Upper lobe of left lung (tissue), 6 donors: ENCODE measurements around the gene TNNT2. TPM values are rescaled to one million over a fixed set of nuclear protein-coding genes. Genes with fewer than 3 reads are reported as not detected.

Experiments
- ATAC-seq, 2 donors: fragments of 200-7000 bp; cut with Tn5 transposase; one replicate each; pipeline ENCODE4 v1.9.1; 2022; ENCODE audit warnings: mild to moderate bottlenecking in 2 of 2, moderate library complexity in 2 of 2; ENCODE audit not compliant: low FRiP score in 2 of 2
- DNase-seq, 2 donors: peaks; one replicate each; pipeline ENCODE4 v3.0.0-alpha.2; 2019 to 2020
- H3K27ac ChIP-seq, 4 donors: fragments of 200-600 bp; sonication (generic); one replicate each; pipeline ENCODE4 v1.5.1; 2016 to 2019
- H3K27me3 ChIP-seq, 4 donors: fragments of 200-600 bp; sonication (generic); one replicate each; pipeline ENCODE4 v1.5.1; 2017 to 2019
- H3K36me3 ChIP-seq, 4 donors: fragments of 200-600 bp; sonication (generic); one replicate each; pipeline ENCODE4 v1.5.1; 2016 to 2019
- H3K4me1 ChIP-seq, 4 donors: fragments of 200-600 bp; sonication (generic); one replicate each; pipeline ENCODE4 v1.5.1; 2018 to 2019
- H3K4me3 ChIP-seq, 4 donors: fragments of 200-600 bp; sonication (generic); one replicate each; pipeline ENCODE4 v1.5.1; 2017 to 2019; ENCODE audit warnings: mild to moderate bottlenecking in 2 of 4, moderate library complexity in 1 of 4
- H3K9me3 ChIP-seq, 4 donors: fragments of 200-600 bp; sonication (generic); one replicate each; pipeline ENCODE4 v1.5.1; 2018 to 2019
- EP300 ChIP-seq, 4 donors: sonication (generic); formaldehyde crosslinking; IDR thresholded peaks; one replicate each; pipeline ENCODE4 v1.5.1; 2017; ENCODE audit warnings: antibody characterized with exemption in 4 of 4, control low read depth in 2 of 4
- POLR2A ChIP-seq, 4 donors: fragments of 450-650 bp; IDR thresholded peaks; one replicate each; pipeline ENCODE4 v1.5.1; 2016 to 2017; ENCODE audit warnings: antibody characterized with exemption in 4 of 4, mild to moderate bottlenecking in 2 of 4
- POLR2AphosphoS5 ChIP-seq, 2 donors: sonication (generic); formaldehyde crosslinking; IDR thresholded peaks; one replicate each; pipeline ENCODE4 v1.5.1; 2017; ENCODE audit warnings: antibody characterized with exemption in 2 of 2
- WGBS, 2 donors: methylation state at CpG; one replicate each; pipeline ENCODE4 v1.1.5; 2017 to 2018; 5-methylcytosine and 5-hydroxymethylcytosine counted together
- total RNA-seq, 6 donors: library from RNA; depleted of rRNA in 4 of 6; stranded (reverse); fragments of >200 nt in 4 of 6; gene quantifications; one replicate each; pipeline versions ENCODE4 v1.1.0 to v1.2.1, GENCODE V29; 2016 to 2021
- TF ChIP-seq, protein P1 (sequence below), 6 experiments: fragments of 450-650 bp in 4 of 6; fragments of 200-600 bp in 2 of 6; sonication (generic) in 2 of 6; IDR thresholded peaks; one replicate each; pipeline ENCODE4 v1.5.1; 2016 to 2019; ENCODE audit warnings: antibody characterized with exemption in 6 of 6
- donor health status: DM: no; HTN: no; CAD: no; lungs with moderate emphysema.
- donor health status: DM: no; HTN: yes; CAD: no; lungs with severe emphysema.

The TNNT2 gene
- total RNA-seq, 6 donors from 2014 or later: 2.0 to 31.4 (median 6.4) TPM

DNA sequence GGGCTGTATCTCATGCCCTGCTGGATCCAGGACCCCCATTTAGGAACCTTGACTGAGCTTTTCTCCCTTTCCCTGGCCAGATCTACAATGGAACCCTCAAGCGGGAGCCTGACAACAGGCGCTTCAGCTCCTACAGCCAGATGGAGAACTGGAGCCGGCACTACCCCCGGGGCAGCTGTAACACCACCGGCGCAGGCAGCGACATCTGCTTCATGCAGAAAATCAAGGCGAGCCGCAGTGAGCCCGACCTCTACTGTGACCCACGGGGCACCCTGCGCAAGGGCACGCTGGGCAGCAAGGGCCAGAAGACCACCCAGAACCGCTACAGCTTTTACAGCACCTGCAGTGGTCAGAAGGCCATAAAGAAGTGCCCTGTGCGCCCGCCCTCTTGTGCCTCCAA, 64.4 kb downstream of the TNNT2 start:
- no peaks in the 10 kb centered on the region for H3K27me3 ChIP-seq
- ATAC-seq (no peak), DNase-seq (no peak)
- peaks cover 28 to 41% (median 35%) of the 10 kb centered on the region in 4 donors for H3K4me1 ChIP-seq
- H3K36me3 ChIP-seq: no peaks in the 10 kb centered on the region
- TF ChIP-seq, protein P1, sequence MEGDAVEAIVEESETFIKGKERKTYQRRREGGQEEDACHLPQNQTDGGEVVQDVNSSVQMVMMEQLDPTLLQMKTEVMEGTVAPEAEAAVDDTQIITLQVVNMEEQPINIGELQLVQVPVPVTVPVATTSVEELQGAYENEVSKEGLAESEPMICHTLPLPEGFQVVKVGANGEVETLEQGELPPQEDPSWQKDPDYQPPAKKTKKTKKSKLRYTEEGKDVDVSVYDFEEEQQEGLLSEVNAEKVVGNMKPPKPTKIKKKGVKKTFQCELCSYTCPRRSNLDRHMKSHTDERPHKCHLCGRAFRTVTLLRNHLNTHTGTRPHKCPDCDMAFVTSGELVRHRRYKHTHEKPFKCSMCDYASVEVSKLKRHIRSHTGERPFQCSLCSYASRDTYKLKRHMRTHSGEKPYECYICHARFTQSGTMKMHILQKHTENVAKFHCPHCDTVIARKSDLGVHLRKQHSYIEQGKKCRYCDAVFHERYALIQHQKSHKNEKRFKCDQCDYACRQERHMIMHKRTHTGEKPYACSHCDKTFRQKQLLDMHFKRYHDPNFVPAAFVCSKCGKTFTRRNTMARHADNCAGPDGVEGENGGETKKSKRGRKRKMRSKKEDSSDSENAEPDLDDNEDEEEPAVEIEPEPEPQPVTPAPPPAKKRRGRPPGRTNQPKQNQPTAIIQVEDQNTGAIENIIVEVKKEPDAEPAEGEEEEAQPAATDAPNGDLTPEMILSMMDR (IDR thresholded peaks at IDR 0.05): no peak
- TF ChIP-seq POLR2A (IDR thresholded peaks at IDR 0.05) (no peak), POLR2AphosphoS5 (IDR thresholded peaks at IDR 0.05) (no peak), EP300 (IDR thresholded peaks at IDR 0.05) (no peak)
- no peak overlapping the region for H3K27ac ChIP-seq
- H3K9me3 ChIP-seq: no peaks in the 10 kb centered on the region
- WGBS, 2 donors: 95 to 98% methylated on average over 5 to 15 of the region's 16 CpGs
- H3K4me3 ChIP-seq: no peak overlapping the region

DNA sequence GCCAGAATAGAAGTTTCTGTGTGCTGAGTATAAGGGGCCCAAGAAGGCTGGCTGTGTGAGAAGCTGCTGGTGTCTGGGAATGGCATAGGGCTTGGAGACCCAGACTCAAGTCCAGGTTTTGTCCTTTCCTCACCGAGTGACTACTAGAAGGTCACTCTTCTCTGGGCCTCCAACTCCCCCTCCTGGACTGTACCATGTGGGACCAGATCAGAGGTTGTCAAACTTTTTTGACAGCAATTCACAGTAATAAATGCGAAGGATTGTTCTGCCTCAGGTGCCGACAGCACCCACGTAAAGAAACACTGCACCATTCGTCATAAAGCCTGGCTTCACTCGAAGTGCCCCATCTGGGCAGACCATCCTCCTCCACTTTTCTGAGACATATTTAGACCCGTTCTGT, 65.2 kb downstream of the TNNT2 start:
- peaks cover 36 to 49% (median 43%) of the 10 kb centered on the region in 4 donors for H3K4me1 ChIP-seq
- WGBS, 2 donors: 87 to 94% methylated on average over 7 of the region's 7 CpGs
- ATAC-seq (no peak), DNase-seq (no peak)
- H3K9me3 ChIP-seq: no peaks in the 10 kb centered on the region
- no peaks in the 10 kb centered on the region for H3K27me3 ChIP-seq
- TF ChIP-seq, protein P1 (IDR thresholded peaks at IDR 0.05): no peak
- no peak for TF ChIP-seq POLR2A (IDR thresholded peaks at IDR 0.05)
- TF ChIP-seq POLR2AphosphoS5 (IDR thresholded peaks at IDR 0.05): no peak
- TF ChIP-seq EP300 (IDR thresholded peaks at IDR 0.05): no peak
- H3K27ac ChIP-seq: peak overlapping the region in 1 of 4 donors; percentile 62
- H3K4me3 ChIP-seq: no peak overlapping the region
- no peaks in the 10 kb centered on the region for H3K36me3 ChIP-seq

DNA sequence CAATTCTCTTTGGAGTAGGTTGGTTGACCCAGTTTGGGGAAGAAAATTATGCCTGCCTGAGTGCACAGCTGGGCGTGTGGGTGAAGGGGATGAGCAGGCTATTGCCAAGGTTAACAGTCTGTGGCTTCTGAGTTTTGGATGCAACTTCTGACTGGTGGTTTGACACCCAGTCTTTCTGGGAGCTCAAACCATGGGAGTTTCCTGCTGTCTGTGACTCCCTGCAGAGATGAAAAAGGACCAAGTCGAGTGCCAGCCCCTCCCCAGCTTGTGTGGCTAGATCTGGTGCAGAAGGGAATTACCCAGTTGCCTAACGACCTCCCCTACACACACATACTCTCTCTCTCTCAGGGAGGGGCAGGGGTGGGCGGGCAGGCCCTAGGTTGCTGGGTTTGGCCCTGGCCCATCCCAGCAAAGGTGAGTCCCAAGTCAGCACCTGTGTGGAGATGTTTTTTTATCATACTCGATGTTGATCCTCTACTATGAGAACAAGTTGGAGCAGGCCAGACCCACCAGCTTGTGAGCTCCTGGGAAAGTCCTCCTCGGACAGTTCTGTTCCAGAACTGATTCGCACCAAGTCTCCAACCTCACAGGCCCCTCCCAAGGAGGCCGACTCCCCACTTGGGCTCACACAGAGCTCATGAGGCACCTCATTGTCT, 66.0 kb downstream of the TNNT2 start:
- peak overlapping the region in 1 of 4 donors; percentile 62 for H3K27ac ChIP-seq
- TF ChIP-seq POLR2AphosphoS5 (IDR thresholded peaks at IDR 0.05) (no peak), POLR2A (IDR thresholded peaks at IDR 0.05) (no peak), EP300 (IDR thresholded peaks at IDR 0.05) (no peak)
- TF ChIP-seq, protein P1 (IDR thresholded peaks at IDR 0.05): no peak
- H3K4me3 ChIP-seq: no peak overlapping the region
- no peaks in the 10 kb centered on the region for H3K36me3 ChIP-seq
- H3K9me3 ChIP-seq: no peaks in the 10 kb centered on the region
- WGBS, 2 donors: 42 to 68% methylated on average over 7 to 8 of the region's 8 CpGs
- no peaks in the 10 kb centered on the region for H3K27me3 ChIP-seq
- DNase-seq (no peak), ATAC-seq (no peak)
- peaks cover 41 to 52% (median 46%) of the 10 kb centered on the region in 4 donors for H3K4me1 ChIP-seq

DNA sequence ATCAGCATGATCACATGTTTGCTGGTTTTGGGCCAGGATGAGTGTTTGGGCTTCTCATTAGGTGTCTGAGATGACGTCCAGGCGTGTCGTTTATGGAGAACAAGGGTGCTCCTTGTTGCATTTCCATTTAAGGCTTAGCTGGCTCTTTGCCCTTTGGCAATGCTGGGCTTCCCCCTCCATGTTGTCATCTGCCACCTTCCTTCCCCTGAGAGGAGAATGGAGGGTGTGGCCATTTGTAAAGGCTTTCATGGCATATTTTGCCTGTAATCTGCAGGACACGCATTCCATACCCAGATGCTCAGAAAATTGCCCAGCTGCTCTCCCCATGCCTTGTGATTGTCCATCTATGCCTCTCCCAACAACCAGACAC, 66.5 kb downstream of the TNNT2 start:
- WGBS, 2 donors: 38 to 43% methylated on average over 4 of the region's 4 CpGs

More for the DNA sequence above, 66.5 kb downstream of the TNNT2 start:
- Histone ChIP-seq H3K27me3 (no peaks in the 10 kb centered on the region), H3K4me3 (no peak overlapping the region), H3K36me3 (no peaks in the 10 kb centered on the region), H3K4me1 (peaks cover 41 to 52% (median 47%) of the 10 kb centered on the region in 4 donors), H3K27ac (peak overlapping the region in 3 of 4 donors; percentile 40 to 62 (median 54)), H3K9me3 (no peaks in the 10 kb centered on the region)
- ATAC-seq (no peak), DNase-seq (peak in 1 of 2 donors; percentile 28)
- no peak for TF ChIP-seq POLR2A (IDR thresholded peaks at IDR 0.05)
- TF ChIP-seq, protein P1 (IDR thresholded peaks at IDR 0.05): no peak
- TF ChIP-seq EP300 (IDR thresholded peaks at IDR 0.05): peak in 1 of 4 donors; percentile 41
- peak; percentile 48 to 67 for TF ChIP-seq POLR2AphosphoS5 (IDR thresholded peaks at IDR 0.05)
